ENCODE measurements around the gene DNM3.

DNA sequence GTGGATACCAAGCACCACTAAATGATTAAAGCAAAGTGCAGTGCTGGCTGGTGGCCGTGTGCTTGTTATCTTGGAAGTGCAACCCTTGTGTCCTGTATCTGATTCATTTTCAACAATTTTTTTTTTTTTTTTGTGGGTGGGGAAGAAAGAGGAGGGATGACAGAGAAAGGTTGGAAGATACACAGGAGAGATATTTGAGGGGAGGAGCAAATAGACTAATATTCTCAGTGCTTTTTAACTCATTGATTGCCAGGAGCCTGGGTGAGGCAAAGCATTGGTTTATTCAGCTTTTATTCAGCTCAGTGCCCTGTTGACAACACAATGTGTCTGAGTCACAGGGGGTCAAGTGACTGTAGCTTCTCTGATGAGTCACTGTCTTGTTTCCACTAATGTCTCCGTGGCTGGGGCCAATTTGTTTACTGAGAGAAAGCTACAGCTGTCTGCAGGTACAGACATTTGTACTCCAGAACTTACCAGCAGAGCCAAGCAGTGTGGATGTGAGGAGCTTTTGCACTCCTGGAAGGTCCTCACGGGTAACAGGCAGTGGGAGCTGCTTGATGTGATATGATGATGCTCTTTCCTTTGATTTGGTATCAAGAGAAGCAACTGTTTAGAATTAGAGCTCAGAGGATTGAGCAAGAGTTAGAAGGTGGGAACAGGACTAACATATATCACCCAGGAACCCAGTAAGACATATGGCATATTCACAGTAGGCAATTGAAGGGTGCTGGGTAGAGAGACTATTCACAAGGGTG is 23.6 kb upstream of the DNM3 start:
- no peak for TF ChIP-seq POLR2A (IDR thresholded peaks at IDR 0.05; ENCODE audit: extremely low read depth, insufficient read length)
- TF ChIP-seq, protein P1, sequence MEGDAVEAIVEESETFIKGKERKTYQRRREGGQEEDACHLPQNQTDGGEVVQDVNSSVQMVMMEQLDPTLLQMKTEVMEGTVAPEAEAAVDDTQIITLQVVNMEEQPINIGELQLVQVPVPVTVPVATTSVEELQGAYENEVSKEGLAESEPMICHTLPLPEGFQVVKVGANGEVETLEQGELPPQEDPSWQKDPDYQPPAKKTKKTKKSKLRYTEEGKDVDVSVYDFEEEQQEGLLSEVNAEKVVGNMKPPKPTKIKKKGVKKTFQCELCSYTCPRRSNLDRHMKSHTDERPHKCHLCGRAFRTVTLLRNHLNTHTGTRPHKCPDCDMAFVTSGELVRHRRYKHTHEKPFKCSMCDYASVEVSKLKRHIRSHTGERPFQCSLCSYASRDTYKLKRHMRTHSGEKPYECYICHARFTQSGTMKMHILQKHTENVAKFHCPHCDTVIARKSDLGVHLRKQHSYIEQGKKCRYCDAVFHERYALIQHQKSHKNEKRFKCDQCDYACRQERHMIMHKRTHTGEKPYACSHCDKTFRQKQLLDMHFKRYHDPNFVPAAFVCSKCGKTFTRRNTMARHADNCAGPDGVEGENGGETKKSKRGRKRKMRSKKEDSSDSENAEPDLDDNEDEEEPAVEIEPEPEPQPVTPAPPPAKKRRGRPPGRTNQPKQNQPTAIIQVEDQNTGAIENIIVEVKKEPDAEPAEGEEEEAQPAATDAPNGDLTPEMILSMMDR (IDR thresholded peaks at IDR 0.05; ENCODE audit: low read depth, low read length), result no peak
- TF ChIP-seq, protein P2, sequence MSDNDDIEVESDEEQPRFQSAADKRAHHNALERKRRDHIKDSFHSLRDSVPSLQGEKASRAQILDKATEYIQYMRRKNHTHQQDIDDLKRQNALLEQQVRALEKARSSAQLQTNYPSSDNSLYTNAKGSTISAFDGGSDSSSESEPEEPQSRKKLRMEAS (IDR thresholded peaks at IDR 0.05; ENCODE audit: low read depth, low read length), result no peak
